HG02852 (cell line): ENCODE data around the gene GABRB3.

Experiments used
- ATAC-seq: cut with Tn5 transposase; IDR thresholded peaks from one replicate; pipeline ENCODE4 v1.9.1; 2021; ENCODE audit warnings: mild to moderate bottlenecking, moderate library complexity; ENCODE audit not compliant: unreplicated experiment

GABRB3 gene

DNA sequence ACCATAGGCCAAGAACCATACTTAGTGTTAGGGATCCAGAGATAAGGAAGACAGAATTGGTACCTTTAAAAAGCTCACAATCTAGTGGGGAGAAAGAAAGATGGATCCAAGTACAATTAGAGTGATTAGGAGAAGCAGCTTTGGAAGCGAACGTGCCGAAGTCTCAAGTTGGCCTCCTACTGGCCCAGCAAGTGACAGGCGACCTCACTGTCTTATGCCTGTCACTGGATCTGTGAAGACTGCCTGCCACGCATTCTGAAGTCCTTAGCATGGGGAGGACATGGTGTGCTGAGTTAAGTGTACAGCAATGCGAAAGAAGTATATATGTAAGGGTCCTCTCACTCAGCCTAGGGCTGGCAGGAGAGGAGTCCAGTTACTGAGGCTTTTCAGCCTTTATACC is 141.0 kb downstream of the GABRB3 start:
- no peak for ATAC-seq

DNA sequence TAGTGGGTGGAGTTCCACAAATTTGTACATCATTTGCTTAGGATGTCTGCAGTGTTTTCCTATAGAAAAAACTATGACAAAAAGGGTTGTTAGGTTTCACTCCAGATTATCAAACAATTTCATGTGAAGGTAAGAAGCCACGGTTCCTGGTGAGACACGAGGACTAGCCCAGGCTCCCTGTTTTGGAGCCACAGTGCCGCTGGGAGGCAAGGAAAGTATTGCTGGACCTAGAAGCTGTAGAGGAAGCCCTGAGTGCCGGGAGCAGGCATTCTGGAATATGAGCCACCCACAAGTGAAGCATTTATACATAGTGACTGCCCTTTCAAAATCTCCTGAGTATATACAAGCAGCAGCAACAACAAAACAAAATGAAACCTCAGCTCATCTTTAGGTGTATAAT is 142.0 kb downstream of the GABRB3 start:
- ATAC-seq = no peak

DNA sequence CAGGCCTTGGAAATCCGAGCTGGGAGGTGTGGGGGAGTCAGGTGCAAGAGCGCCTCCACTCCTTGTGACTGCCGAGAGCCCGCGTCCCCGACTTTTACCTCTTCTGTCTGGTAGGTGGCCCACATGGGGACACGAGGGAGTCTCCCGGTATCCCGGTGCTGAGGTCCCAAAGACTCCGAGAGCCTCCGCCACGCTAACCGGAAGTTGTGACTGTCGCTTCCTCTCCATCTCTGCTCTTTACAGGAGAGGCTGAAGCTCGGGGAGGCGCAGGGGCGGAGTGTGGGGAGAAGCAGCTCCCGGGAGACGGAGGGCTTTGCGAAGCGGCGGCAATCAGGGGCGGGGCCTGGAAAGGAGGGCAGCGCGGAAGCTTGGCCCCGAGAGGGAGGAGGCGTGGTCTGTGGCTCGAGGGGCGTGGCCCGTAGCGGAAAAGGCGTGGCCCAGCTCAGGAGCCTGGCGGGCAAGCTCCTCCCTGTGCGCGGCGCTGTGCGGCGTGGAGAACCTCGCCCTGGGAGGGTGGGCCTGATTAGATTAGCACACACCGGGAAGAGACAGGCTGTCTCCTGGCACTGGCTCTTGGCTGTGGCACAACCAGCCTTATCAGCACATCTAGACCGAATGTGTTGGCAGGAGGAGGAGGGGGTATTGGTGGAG is 143.9 kb downstream of the GABRB3 start:
- ATAC-seq = no peak

DNA sequence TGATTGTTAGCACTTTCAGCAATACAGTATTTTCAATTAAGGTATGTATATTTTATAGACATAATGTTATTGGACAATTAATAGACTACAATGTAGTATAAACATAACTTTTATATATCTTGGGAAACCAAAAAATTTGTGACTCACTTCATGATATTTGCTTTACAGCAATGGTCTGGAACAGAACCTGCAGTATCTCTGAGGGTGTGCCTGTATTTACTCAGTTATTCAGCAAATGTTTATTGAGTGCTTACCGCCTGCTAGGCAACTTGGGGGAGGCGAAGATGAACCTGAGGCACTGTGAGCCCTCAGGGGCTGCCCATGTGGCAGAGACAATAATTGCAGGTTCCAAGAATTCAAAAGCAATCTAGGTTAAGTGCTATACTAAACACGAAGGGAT is 144.8 kb downstream of the GABRB3 start:
- no peak for ATAC-seq

DNA sequence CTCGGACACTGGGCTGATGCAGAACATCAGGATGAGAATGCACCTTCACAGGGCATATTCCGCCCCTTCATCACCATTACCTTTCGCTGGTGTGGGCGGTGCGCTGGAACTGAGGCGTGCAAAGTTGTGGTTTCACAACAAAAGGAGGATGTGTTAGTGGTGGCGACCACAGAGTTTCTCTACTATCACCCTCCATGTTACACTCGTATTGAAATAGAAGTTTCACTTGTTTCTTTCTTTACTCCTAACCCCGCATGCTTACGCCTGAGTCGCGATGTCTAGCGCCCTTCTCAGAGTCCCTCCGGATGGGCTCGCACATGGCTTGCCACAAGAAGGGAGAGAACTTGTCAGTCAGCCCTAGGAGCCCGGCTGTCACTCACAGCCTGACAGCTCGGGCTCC is 148.7 kb downstream of the GABRB3 start:
- no peak for ATAC-seq

DNA sequence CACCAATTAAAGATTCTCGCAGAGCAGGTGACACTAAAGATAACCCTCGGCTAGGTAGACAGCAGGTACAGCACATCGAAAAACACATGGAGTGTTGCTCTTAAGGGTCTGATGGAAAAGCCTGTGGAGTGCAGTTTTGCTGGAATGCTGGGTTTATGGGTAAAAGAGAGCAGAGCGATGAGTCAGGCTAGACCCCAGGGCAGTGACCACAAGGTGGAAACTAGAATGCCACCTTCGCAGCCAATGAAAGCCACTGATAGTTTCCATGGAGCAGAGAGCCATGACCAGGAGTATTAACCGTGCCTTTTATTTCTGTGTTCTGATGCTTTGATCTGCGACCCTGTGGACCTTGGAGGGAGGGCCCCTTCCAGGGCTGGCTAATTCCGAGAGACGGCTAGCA is 149.8 kb downstream of the GABRB3 start:
- ATAC-seq = no peak

DNA sequence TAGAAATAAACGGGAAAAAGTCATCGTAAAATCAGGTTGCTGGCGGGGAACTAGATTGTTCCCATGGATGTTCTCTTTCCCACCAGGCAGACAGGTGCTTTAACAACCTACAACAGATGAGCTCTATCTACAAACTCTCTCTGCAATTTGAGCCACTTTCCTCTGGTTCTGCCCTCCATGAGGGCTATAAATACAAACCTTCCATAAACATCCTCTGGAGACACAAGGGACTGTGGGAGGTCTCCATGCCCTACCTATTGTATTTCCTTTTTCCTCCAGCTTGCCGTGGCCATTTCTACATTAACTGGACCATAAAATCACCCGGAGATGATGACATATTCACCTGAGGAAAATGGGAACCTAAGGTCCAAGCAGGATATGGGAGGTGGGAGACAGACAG is 151.1 kb downstream of the GABRB3 start:
- ATAC-seq = no peak

DNA sequence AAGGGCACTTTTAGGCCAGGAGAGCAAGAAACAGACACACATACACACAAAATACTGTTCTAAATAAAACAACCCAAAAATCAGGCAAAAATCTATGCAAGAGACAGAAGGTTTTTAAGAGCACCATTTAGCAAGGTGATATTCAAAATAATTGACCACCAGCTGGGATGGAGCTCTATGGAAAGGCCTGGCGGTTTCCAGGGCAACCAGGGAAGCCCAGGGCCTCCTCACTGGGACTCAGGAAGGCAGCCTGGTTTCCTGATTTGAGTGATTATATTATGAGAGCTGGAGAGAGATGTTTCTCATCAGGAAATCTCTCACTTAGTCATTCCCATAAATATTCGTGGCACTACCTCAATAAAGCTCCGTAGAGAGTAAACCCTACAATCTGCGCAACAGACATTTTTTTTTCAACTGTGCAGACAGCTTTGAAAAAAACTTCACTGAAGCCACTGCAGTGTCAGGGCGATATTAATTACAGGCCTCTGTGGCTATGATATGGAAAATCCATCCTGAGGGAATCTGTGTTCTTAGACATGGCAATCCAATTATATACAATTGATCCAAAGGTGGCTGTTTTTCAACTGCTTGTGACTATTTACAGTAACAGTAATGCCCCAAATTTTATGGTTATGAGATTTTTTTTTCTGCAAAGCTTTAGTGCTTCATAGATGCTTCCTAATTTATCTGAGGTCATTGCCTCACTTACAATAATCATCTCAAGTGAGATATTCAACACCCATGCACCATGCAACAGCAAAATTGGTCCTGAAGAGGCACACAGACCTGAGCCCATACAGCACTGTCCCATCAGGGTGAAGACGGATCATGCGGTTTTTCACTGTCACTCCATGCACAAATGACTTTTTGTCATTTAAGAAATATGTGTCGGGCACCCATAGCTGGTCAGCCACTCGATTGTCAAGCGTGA is 152.1 kb downstream of the GABRB3 start:
- no peak for ATAC-seq

DNA sequence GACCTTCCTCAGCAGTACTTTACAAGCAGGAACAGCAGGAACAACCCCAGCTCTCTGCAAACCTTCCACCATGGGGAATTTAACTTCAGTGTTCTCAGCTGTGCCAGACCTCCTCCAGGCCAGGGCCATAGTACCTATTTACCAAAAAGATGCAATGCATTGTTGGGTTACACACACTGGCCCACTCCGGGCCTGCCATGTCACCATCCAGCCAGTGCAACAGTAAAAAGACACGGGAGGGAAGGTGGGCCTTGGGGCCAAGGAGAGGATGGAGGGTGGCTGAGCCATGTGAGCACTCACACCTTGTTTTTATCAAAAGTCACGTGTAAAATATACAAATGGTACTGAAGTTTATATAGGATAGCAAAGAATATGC is 157.0 kb downstream of the GABRB3 start:
- ATAC-seq = no peak

DNA sequence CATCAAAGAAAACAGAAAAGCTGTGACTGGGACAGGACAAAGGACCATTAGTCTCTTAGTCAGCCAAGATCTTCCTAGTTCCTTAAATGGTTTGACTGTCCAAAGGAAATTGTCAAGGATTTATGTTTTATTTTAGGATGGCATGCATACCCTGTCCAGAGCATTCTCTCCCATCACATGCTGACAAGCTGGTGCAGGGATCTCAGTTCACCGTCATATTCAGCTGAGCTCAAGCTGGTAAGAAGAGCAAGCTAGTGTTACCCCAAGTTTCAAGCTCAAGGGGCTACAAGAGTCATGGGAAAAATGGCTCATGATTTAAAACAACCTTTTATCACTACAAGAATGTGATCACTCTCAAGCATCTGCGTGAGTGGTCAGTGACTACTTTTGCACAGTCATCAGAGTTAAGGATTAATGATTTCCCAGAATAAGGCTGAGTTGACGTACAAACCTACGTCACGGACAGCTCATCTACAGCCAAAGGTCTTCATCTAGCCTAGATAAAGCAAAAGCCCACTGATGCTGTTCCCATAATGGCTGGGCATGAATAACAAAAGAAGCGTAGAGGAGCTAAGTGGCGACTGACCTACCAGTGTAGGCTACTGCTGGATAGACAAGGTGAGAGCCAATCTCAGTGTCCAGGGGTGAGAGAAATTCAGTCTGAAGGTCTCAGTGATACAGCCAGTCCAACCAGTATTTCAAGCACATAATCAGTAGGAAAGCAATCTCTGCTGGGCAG is 157.5 kb downstream of the GABRB3 start:
- ATAC-seq = no peak

DNA sequence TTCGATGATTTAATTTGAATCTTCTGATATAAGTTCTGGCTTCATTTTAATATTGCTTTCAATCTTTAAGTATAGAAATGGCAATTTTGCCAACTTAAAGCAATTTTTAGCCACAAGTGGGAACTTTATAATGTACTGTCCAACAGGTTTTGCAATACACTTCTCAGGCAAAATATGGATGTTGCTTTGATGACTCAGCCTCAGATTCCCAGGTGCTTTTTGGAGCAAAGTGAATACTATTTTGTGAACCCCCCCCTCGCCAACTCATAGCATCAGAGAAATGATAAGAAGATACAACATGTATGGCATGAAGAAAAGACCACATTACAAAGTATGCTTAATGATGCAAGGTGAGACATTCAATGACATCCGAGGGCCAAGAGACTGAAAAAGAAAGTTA is 158.1 kb downstream of the GABRB3 start:
- ATAC-seq = no peak

DNA sequence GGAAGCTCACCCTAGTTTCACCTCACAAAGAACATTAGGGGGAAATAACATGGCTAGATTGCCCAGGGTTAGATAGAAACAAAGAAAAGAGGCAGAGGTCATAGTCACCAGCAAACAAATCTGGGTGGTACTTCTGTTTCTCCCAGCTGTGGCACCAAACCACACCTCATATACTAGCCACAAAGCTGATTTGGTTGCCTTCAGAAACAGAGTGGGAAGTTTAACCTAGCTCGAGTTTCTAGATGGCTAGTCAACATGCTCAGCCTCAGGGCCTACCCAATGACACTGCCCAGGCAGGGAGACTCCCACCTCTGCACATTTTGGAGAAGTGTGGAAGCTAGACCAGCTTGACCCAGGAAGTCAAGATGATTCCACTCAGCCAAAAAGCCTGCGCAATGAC is 174.2 kb downstream of the GABRB3 start:
- no peak for ATAC-seq

DNA sequence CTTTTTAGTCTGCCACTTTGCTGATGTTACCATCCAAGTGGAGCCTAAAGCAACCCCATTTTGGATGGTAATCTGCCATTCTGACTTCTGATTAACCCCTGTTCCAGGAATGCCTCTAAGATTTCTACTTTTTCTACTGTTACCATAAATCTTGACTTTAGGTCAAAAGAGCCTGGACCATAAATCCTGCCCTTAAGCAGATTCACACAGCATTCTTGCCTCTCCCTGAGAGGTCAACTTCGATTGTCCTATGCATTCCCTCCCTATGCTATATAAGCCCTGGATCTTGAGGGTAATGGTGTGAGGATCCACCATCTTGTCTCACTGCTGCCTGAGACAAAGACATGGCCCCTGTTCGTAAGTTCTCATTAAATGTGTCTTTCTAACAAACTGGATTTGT is 177.3 kb downstream of the GABRB3 start:
- no peak for ATAC-seq

DNA sequence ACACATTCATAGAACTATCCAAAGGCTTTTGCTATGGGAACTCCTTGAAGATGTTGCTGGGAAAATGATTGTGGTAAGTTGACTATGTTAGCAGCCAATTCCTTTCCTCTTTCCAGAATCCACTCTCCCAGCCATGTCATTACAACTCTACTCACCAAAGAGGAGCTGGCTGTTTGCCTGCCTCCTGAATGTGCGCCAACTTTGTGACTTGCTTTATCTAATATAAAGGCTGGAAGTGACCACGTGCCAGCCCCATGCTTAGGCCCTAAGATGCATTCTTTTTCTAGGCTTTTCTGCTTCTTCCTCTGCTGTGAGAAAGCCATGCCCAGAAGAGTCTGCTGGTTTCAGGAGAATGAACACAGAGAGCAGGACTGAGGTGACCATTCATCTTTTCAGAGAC is 182.2 kb downstream of the GABRB3 start:
- no peak for ATAC-seq

DNA sequence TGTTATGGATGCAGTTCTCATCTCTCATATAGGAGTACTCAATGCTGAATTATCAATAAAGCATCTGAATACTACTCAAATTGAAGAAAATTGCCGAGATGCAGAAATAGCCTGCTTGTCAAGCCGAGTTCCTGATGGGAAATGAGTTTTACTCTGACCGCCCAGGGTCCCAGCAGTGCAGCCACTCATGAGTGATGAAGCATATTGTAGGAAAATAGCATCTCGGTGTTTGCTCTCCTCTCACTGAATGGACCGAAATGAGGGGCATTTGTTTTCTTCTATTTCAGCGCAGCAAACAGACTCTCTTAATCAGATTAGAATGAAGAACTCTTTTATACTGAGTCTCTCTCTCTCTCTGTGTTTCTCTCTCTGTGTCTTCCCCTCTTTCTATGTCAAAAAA is 190.0 kb downstream of the GABRB3 start:
- ATAC-seq = no peak

DNA sequence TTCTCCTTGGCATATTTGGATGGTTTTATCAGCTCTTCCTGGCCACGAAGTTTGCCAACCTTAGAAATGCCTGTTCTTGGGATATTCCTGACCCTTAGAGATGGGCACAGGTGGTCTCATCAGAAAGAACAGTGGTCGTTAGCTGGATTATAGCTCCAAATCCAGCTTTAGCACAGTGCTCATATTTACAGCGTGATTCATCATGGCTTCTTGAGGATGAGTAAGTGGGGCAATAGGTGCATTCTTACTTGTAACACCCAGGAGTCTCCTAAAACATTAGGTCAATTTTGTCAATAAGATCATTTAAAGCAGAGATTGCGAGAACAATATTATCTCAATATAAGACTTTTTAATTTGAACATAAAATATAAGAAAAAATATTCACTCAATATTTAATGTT is 191.9 kb downstream of the GABRB3 start:
- ATAC-seq = no peak

DNA sequence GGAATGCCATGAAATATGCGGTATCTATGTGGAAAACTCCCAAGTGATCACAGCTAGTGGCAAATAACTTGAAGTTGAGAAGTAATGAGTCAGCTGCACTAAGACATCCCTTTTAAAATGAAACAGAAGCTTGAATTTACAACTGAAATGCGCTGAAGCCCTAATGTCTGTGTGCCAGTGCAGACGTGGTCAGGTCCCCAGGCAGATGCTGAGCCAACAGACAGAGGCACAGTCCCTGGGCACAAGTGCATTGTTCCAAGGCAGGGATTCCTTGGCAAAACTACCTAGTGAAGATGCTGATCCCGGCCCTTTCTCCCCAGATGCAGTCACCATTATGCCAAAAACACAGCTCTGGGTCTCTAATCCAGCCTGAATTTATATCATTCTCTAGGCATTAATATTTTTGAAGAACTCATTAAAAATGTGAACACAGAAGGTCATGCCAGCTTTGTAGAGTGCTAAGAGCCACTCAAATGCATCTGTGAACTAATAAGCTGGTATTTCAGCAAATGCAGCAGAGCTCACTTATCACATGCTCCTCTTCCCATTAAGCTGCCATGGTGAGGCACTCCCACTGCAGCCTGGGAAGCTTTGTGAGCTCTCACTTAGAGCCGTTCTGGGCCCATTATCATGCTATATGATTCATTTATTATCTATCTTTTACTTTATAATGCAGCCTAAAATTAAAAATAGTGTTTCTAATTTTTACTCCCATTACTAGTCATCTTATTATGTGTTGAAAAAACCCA is 200.1 kb downstream of the GABRB3 start:
- ATAC-seq = no peak

DNA sequence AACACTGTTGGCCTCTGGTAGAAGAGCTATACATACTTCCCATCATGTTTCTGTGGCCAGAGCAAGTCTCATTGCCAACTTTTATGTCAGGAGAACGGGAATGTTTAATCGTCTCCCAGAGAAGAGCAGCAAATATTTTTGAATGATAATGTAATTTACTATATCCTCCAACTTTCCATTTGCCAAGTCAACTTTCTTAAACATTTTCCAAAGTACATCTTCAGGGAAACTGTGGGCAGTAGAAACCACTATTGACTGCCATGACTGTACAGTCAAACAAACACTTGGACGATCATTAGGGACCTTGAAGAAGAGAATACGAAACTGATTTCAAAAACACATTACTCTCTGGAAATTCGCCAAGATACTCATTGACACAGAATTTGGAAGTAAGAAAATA is 201.5 kb downstream of the GABRB3 start:
- ATAC-seq = no peak

DNA sequence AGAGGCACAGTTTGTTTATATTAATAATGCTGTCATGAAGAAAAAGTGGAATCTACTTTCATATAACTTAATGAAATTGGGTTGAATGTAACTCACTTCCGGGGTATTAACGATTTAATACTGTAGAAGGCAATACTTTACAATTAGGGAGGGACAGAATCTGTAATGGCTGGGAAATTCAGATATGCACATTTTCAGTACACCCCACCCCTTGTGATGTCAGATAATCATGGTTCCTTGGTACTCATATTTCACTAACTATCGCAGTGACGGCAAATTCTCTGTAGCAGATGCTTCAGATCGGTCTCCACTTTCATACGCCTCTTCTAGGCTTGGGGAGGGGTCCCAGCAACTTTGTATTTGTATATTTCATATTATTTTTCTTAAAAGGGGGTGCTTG is 207.3 kb downstream of the GABRB3 start:
- no peak for ATAC-seq

DNA sequence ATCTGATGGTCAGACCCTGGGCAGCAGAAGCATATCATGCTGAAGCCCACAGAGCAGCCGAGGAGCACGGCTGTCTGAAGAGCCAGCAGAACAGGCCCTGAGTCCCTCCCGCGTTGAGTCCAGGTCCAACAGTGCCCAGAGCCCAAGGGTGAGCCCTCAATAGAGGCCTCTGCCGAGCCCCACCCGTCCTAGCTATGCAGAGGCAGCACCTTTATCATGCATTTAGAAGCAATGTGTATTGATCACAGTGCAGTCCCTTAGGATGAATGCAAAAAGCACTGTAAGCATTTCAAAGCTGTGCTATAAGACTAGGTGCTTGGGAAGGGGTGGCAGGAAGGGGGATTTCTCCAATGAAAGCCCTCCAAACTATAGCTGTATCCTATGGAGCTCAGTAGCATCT is 208.5 kb downstream of the GABRB3 start:
- no peak for ATAC-seq

DNA sequence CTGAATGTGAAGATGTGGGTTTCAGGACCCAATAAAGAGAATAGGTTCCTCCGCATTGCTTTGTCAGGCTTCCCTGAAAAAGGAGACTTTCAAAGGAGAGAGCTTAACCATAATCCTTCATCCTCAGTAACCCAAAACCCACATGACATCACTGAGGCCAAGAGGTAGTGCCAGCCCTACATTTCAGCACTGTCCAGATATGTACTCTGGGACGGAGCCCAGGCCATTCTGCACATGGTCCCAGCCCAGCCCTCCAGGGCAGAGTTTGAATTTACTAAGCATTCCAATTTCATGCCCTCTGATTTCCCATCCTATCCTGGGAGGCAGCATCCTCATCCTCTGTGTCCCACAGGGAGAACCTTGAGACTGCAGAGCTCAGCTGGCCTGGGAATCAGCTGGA is 210.5 kb downstream of the GABRB3 start:
- no peak for ATAC-seq
